Epithelial cell of proximal tubule (primary cell): Measurements from ENCODE around the gene UBTF. TPM values are rescaled to one million over a fixed set of nuclear protein-coding genes. Genes with fewer than 3 reads are reported as not detected.

Experiments used
- DNase-seq: peaks from one replicate; pipeline ENCODE4 v3.0.0-alpha.2; 2011; ENCODE audit warnings: low read depth
- H3K4me3 ChIP-seq: 2 replicates; pipeline ENCODE4 v1.5.1; 2011; ENCODE audit warnings: low read depth, mild to moderate bottlenecking, low read length
- CTCF ChIP-seq: conservative IDR thresholded peaks from 2 replicates; pipeline ENCODE4 v1.5.1; 2012; ENCODE audit warnings: low read depth, mild to moderate bottlenecking, low read length
- total RNA-seq: library from RNA; depleted of rRNA; stranded (reverse); fragments of >200 nt; gene quantifications from 2 replicates; pipeline ENCODE4 v1.2.3, GENCODE V29; 2015

The UBTF gene
- total RNA-seq, 1 donor from 2014 or later, result 37.5 TPM

GRCh38 chr17:44263345-44263902, 43.9 kb upstream of the UBTF start:
- TF ChIP-seq CTCF, result no peak
- DNase-seq, result no peak

GRCh38 chr17:44262654-44263225, 43.3 kb upstream of the UBTF start:
- DNase-seq, result no peak
- H3K4me3 ChIP-seq, result no peak overlapping the region
- no peak for TF ChIP-seq CTCF

More at GRCh38 chr17:44263345-44263902, 43.9 kb upstream of the UBTF start:
- no peak overlapping the region for H3K4me3 ChIP-seq

- no peak for TF ChIP-seq CTCF
- DNase-seq, result no peak
- H3K4me3 ChIP-seq, result no peak overlapping the region
Observed at GRCh38 chr17:44260296-44260695, 40.8 kb upstream of the UBTF start.

- no peak overlapping the region for H3K4me3 ChIP-seq
- DNase-seq, result no peak
- TF ChIP-seq CTCF, result no peak
Observed at GRCh38 chr17:44258811-44259351, 39.4 kb upstream of the UBTF start.

- no peak overlapping the region for H3K4me3 ChIP-seq
- TF ChIP-seq CTCF, result no peak
- DNase-seq, result no peak
Observed at GRCh38 chr17:44257815-44258760, 38.6 kb upstream of the UBTF start.

GRCh38 chr17:44256671-44257070, 37.2 kb upstream of the UBTF start:
- no peak for DNase-seq
- H3K4me3 ChIP-seq, result no peak overlapping the region

More at GRCh38 chr17:44256671-44257070, 37.2 kb upstream of the UBTF start:
- TF ChIP-seq CTCF, result no peak
